Fibroblast of lung (primary cell): ENCODE data around the gene PCLAF. TPM values are rescaled to one million over a fixed set of nuclear protein-coding genes. Genes with fewer than 3 reads are reported as not detected.

Experiments used
- DNase-seq, 2 donors: peaks; one replicate each; pipeline versions ENCODE4 v3.0.0 to v3.0.0-alpha.2; 2010; ENCODE audit warnings: low read depth in 2 of 2
- H2AFZ ChIP-seq: 2 replicates; pipeline ENCODE4 v1.5.1; 2012; ENCODE audit warnings: low read length, control low read depth, inconsistent platforms
- H3K27ac ChIP-seq: 2 replicates; pipeline ENCODE4 v1.5.1; 2011; ENCODE audit warnings: low read length, control low read depth; ENCODE audit not compliant: insufficient read depth
- H3K27me3 ChIP-seq: 2 replicates; pipeline ENCODE4 v1.5.1; 2011; ENCODE audit warnings: mild to moderate bottlenecking, low read length; ENCODE audit not compliant: control insufficient read depth, insufficient read depth
- H3K36me3 ChIP-seq: 2 replicates; pipeline ENCODE4 v1.5.1; 2011; ENCODE audit warnings: low read length; ENCODE audit not compliant: control insufficient read depth, insufficient read depth
- H3K4me1 ChIP-seq: 2 replicates; pipeline ENCODE4 v1.5.1; 2011; ENCODE audit warnings: low read length; ENCODE audit not compliant: control insufficient read depth, insufficient read depth; ENCODE audit errors: extremely low read depth
- H3K4me2 ChIP-seq: 2 replicates; pipeline ENCODE4 v1.5.1; 2011; ENCODE audit warnings: low read length, control low read depth; ENCODE audit not compliant: insufficient read depth; ENCODE audit errors: extremely low read depth
- H3K4me3 ChIP-seq, 4 experiments: fragments of 200-600 bp in 1 of 4; sonication (generic) in 1 of 4; replicated peaks in 1 of 4; 2 replicates each; pipeline ENCODE4 v1.5.1; 2011 to 2016; ENCODE audit warnings: low read length in 4 of 4, low read depth in 3 of 4, mild to moderate bottlenecking in 3 of 4, control low read depth in 2 of 4, inconsistent platforms in 1 of 4, mixed read lengths in 1 of 4; ENCODE audit not compliant: insufficient read depth in 1 of 4; ENCODE audit errors: control extremely low read depth in 1 of 4
- H3K79me2 ChIP-seq: 2 replicates; pipeline ENCODE4 v1.5.1; 2012; ENCODE audit warnings: mild to moderate bottlenecking, low read length, inconsistent platforms; ENCODE audit not compliant: control insufficient read depth, insufficient read depth
- H3K9ac ChIP-seq: 2 replicates; pipeline ENCODE4 v1.5.1; 2011; ENCODE audit warnings: mild to moderate bottlenecking, low read length, control low read depth; ENCODE audit not compliant: insufficient read depth
- H3K9me3 ChIP-seq: 2 replicates; pipeline ENCODE4 v1.5.1; 2012; ENCODE audit warnings: low read depth, low read length; ENCODE audit not compliant: control insufficient read depth, insufficient read depth
- H4K20me1 ChIP-seq: 2 replicates; pipeline ENCODE4 v1.5.1; 2011; ENCODE audit warnings: low read length; ENCODE audit not compliant: control insufficient read depth, insufficient read depth; ENCODE audit errors: extremely low read depth
- CTCF ChIP-seq, 2 donors: IDR thresholded peaks in 1 of 2; conservative IDR thresholded peaks in 1 of 2; 1 replicate in 1 of 2; 2 replicates in 1 of 2; pipeline ENCODE4 v1.5.1; 2011 to 2012; ENCODE audit warnings: low read length in 2 of 2, control low read depth in 1 of 2, inconsistent platforms in 1 of 2, low read depth in 1 of 2, mild to moderate bottlenecking in 1 of 2
- EZH2 ChIP-seq: IDR thresholded peaks from 2 replicates; pipeline ENCODE4 v1.5.1; 2012; ENCODE audit warnings: low read length, control low read depth, mild to moderate bottlenecking; ENCODE audit errors: missing control alignments
- polyA plus RNA-seq, 2 donors: library from polyadenylated mRNA; depleted of rRNA in 1 of 2; stranded (reverse) in 1 of 2; unstranded in 1 of 2; fragments of >200 nt; gene quantifications; 2 replicates each; pipeline ENCODE4 v1.2.1, GENCODE V29; 2011 to 2012; ENCODE audit warnings: missing spikeins in 1 of 2
- total RNA-seq: library from RNA; depleted of rRNA; stranded (reverse); fragments of >200 nt; gene quantifications from 2 replicates; pipeline ENCODE4 v1.2.1, GENCODE V29; 2014

The PCLAF gene
- total and polyA plus RNA-seq, 2 donors (not counting 1 experiment from before 2014, with no cell fraction given), result 53.2 to 70.6 TPM

GRCh38 chr15:64361259-64361658 lies 20.0 kb downstream of the PCLAF start:
- DNase-seq, result no peak
- no peak overlapping the region for H3K4me3 ChIP-seq
- no peak overlapping the region for H2AFZ ChIP-seq
- no peaks in the 10 kb centered on the region for H3K9me3 ChIP-seq
- no peak for TF ChIP-seq CTCF (conservative IDR thresholded peaks at IDR 0.05 in 1 of 2, IDR thresholded peaks at IDR 0.05 in 1 of 2; ENCODE audit: low read depth in 1 of 2, low read length in 2 of 2)
- TF ChIP-seq EZH2, result no peak
- peaks cover 2% of the 10 kb centered on the region for H3K36me3 ChIP-seq
- H3K4me1 ChIP-seq, result no peaks in the 10 kb centered on the region
- no peak overlapping the region for H3K27ac ChIP-seq
- no peak overlapping the region for H3K4me2 ChIP-seq
- H3K9ac ChIP-seq, result no peak overlapping the region
- H4K20me1 ChIP-seq, result no peaks in the 10 kb centered on the region
- no peaks in the 10 kb centered on the region for H3K27me3 ChIP-seq
- no peaks in the 10 kb centered on the region for H3K79me2 ChIP-seq

DNA sequence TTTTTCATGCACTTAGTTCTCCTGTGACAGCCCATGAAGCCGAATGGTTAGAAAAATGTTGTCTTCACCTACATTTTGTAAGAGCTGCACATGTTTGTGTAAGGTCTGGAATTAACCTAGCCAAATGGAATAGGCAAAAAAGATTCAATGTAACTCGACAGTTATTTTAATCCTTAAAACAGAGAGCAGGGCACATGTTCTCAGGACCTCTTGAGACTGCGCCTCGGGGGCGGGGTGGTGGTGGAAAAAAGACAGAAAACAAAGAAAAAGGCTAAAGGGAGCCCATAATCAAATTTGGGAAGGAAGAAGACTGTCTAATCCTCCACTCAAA lies 24.6 kb downstream of the PCLAF start:
- Histone ChIP-seq H3K27me3 (no peaks in the 10 kb centered on the region), H3K9me3 (no peaks in the 10 kb centered on the region), H3K27ac (peak overlapping the region; percentile 31), H4K20me1 (no peaks in the 10 kb centered on the region), H3K4me2 (peak overlapping the region; percentile 90), H3K9ac (no peak overlapping the region), H2AFZ (peak overlapping the region; percentile 87), H3K4me1 (no peaks in the 10 kb centered on the region), H3K36me3 (peaks cover 2% of the 10 kb centered on the region), H3K4me3 (peak overlapping the region; percentile 70 to 88 (median 81)), H3K79me2 (peaks cover 32% of the 10 kb centered on the region)
- no peak for DNase-seq
- TF ChIP-seq CTCF (conservative IDR thresholded peaks at IDR 0.05 in 1 of 2, IDR thresholded peaks at IDR 0.05 in 1 of 2; ENCODE audit: low read depth in 1 of 2, low read length in 2 of 2) (no peak), EZH2 (no peak)

- TF ChIP-seq EZH2, result no peak
- peak; percentile 45 to 60 for TF ChIP-seq CTCF (conservative IDR thresholded peaks at IDR 0.05 in 1 of 2, IDR thresholded peaks at IDR 0.05 in 1 of 2; ENCODE audit: low read depth in 1 of 2, low read length in 2 of 2)
Observed at GRCh38 chr15:64355944-64356709, 25.1 kb downstream of the PCLAF start, which contains the start of gene CSNK1G1. CSNK1G1 (minus strand) TSS chr15:64356173; CDS start chr15:64300499, 55,674 bp downstream.

More at GRCh38 chr15:64355944-64356709, 25.1 kb downstream of the PCLAF start, which contains the start of gene CSNK1G1:
- Histone ChIP-seq H3K4me2 (peak within 1 kb of the TSS; percentile 90), H3K27ac (peak within 1 kb of the TSS; percentile 82), H3K36me3 (no peaks in the 10 kb centered on the region), H2AFZ (peak within 1 kb of the TSS; percentile 96), H3K9me3 (no peaks in the 10 kb centered on the region), H3K4me1 (no peaks in the 10 kb centered on the region), H3K79me2 (peaks cover 36% of the 10 kb centered on the region), H3K4me3 (peak within 1 kb of the TSS; percentile 70 to 88 (median 81)), H3K27me3 (no peaks in the 10 kb centered on the region), H4K20me1 (no peaks in the 10 kb centered on the region), H3K9ac (peak within 1 kb of the TSS; percentile 79)
- DNase-seq, result peak; percentile 98
